T-cell (primary cell): ENCODE results near the gene JAG1. TPM values are rescaled to one million over a fixed set of nuclear protein-coding genes. Genes with fewer than 3 reads are reported as not detected.

Experiments used
- ATAC-seq, 4 experiments: fragments of 200-7000 bp in 3 of 4; fragments of 150-1000 bp in 1 of 4; cut with Tn5 transposase; replicated peaks in 1 of 4; 1 replicate in 3 of 4; 2 replicates in 1 of 4; pipeline ENCODE4 v1.10.0; 2021; ENCODE audit warnings: moderate library complexity in 3 of 4, mild to moderate bottlenecking in 2 of 4, moderate number of reproducible peaks in 1 of 4
- CTCF ChIA-PET, 2 donors: fragments of 300-600 bp; sonication (Branson Sonifier 250); formaldehyde crosslinking; loops; one replicate each; lab custom pipeline; 2022; ENCODE audit warnings: antibody characterized with exemption in 2 of 2; lab: Charles Lee
- POLR2A ChIA-PET, 2 donors: fragments of 300-600 bp; sonication (Branson Sonifier 250); formaldehyde crosslinking; loops; one replicate each; lab custom pipeline; 2022; ENCODE audit warnings: antibody characterized with exemption in 2 of 2; lab: Charles Lee
- DNase-seq, 35 experiments: peaks; one replicate each; pipeline versions ENCODE4 v3.0.0 to v3.0.0-alpha.2; 2013 to 2023
- H3K27ac ChIP-seq: one replicate; pipeline ENCODE4 v1.5.1; 2013; ENCODE audit warnings: low read length
- H3K27me3 ChIP-seq, 2 experiments: replicated peaks in 1 of 2; 1 replicate in 1 of 2; 2 replicates in 1 of 2; pipeline versions ENCODE4 v1.6.1 to v1.7.0; 2013; ENCODE audit warnings: low read length in 1 of 2, mixed read lengths in 1 of 2; ENCODE audit not compliant: control insufficient read depth in 2 of 2, insufficient read depth in 2 of 2; ENCODE audit errors: extremely low read depth in 1 of 2
- H3K36me3 ChIP-seq, 2 donors: 1 replicate in 1 of 2; 2 replicates in 1 of 2; pipeline versions ENCODE4 v1.6.1 to v1.7.0; 2013; ENCODE audit warnings: low read length in 1 of 2; ENCODE audit not compliant: control insufficient read depth in 2 of 2, insufficient read depth in 1 of 2; ENCODE audit errors: extremely low read depth in 1 of 2
- H3K4me1 ChIP-seq, 2 experiments: 1 replicate in 1 of 2; 2 replicates in 1 of 2; pipeline versions ENCODE4 v1.6.1 to v1.7.0; 2013; ENCODE audit warnings: low read length in 2 of 2, mixed read lengths in 1 of 2; ENCODE audit not compliant: insufficient read depth in 2 of 2, control insufficient read depth in 1 of 2; ENCODE audit errors: extremely low read depth in 1 of 2
- H3K4me3 ChIP-seq, 2 donors: 1 replicate in 1 of 2; 2 replicates in 1 of 2; pipeline versions ENCODE4 v1.5.1 to v1.7.0; 2013; ENCODE audit warnings: mild to moderate bottlenecking in 2 of 2, low read length in 1 of 2, moderate library complexity in 1 of 2; ENCODE audit not compliant: control insufficient read depth in 1 of 2; ENCODE audit errors: extremely low read depth in 1 of 2
- H3K9me3 ChIP-seq: 2 replicates; pipeline ENCODE4 v1.7.0; 2013
- H3K27ac Mint-ChIP-seq, 2 donors: one replicate each; pipeline ENCODE4 v1.8.0; 2020 to 2021; ENCODE audit warnings: mild to moderate bottlenecking in 2 of 2, mixed read lengths in 2 of 2
- H3K27me3 Mint-ChIP-seq, 2 donors: one replicate each; pipeline ENCODE4 v1.8.0; 2021 to 2022; ENCODE audit warnings: mixed read lengths in 2 of 2
- H3K36me3 Mint-ChIP-seq: one replicate; pipeline ENCODE4 v1.8.0; 2021; ENCODE audit warnings: mixed read lengths
- H3K4me1 Mint-ChIP-seq, 3 donors: one replicate each; pipeline ENCODE4 v1.8.0; 2020 to 2022; ENCODE audit warnings: mixed read lengths in 3 of 3, mild to moderate bottlenecking in 1 of 3
- H3K4me3 Mint-ChIP-seq, 3 donors: one replicate each; pipeline ENCODE4 v1.8.0; 2020 to 2022; ENCODE audit warnings: mild to moderate bottlenecking in 3 of 3, mixed read lengths in 3 of 3, moderate library complexity in 3 of 3
- H3K9me3 Mint-ChIP-seq, 3 donors: one replicate each; pipeline ENCODE4 v1.8.0; 2020 to 2022; ENCODE audit warnings: mixed read lengths in 3 of 3
- WGBS: methylation state at CpG from one replicate; pipeline ENCODE4 v1.1.5; 2013; ENCODE audit warnings: missing lambda C conversion rate; ENCODE audit not compliant: insufficient coverage; 5-methylcytosine and 5-hydroxymethylcytosine counted together
- total RNA-seq, 35 experiments: library from RNA in 6 of 35; stranded (reverse) in 6 of 35; fragments of 120-200 nt in 1 of 35; gene quantifications; one replicate each; pipeline versions ENCODE4 v1.2.1 to v1.2.4 and lab custom pipeline; 2013 to 2026

Gene JAG1
- total RNA-seq, 5 donors from 2014 or later (not counting 1 experiment from before 2014, with no cell fraction given) = 0.12 to 1.1 (median 0.56) TPM

- Histone ChIP-seq H3K4me3 (no peak overlapping the region), H3K27ac (no peak overlapping the region), H3K36me3 (no peaks in the 10 kb centered on the region), H3K4me1 (no peaks in the 10 kb centered on the region), H3K27me3 (peaks cover 0 to 7% of the 10 kb centered on the region in 2 experiments), H3K9me3 (no peaks in the 10 kb centered on the region)
- 79% methylated on average over 8 of the region's 14 CpGs for WGBS
- H3K27ac Mint-ChIP-seq = no peak overlapping the region
- ChIA-PET CTCF (interaction anchor here in 1 of 2 donors (0.8 kb wide), 1 partner anchor 10 kb away, joined by 3 read pairs; no protein-coding TSS in a partner anchor), POLR2A (no interaction called here)
- no peaks in the 10 kb centered on the region for H3K36me3 Mint-ChIP-seq
- no peaks in the 10 kb centered on the region for H3K4me1 Mint-ChIP-seq
- no peak for ATAC-seq
- no peak for DNase-seq
- no peak overlapping the region for H3K4me3 Mint-ChIP-seq
- peaks cover 6 to 8% of the 10 kb centered on the region in 2 donors for H3K27me3 Mint-ChIP-seq
- no peaks in the 10 kb centered on the region for H3K9me3 Mint-ChIP-seq
These were observed 12.7 kb upstream of the JAG1 start for GRCh38 chr20:10686356-10687133.

- Mint-ChIP-seq H3K27me3 (peaks cover 11 to 13% of the 10 kb centered on the region in 2 donors), H3K36me3 (no peaks in the 10 kb centered on the region), H3K4me1 (no peaks in the 10 kb centered on the region), H3K27ac (no peak overlapping the region), H3K4me3 (no peak overlapping the region), H3K9me3 (no peaks in the 10 kb centered on the region)
- Histone ChIP-seq H3K27ac (no peak overlapping the region), H3K27me3 (peaks cover 0 to 5% of the 10 kb centered on the region in 2 experiments), H3K4me1 (no peaks in the 10 kb centered on the region), H3K9me3 (no peaks in the 10 kb centered on the region), H3K4me3 (no peak overlapping the region), H3K36me3 (no peaks in the 10 kb centered on the region)
- no CpG with 5 or more reads among the region's 2 CpGs for WGBS
- CTCF ChIA-PET = no interaction called here
- ATAC-seq (no peak), DNase-seq (no peak)
- POLR2A ChIA-PET = no interaction called here
These were observed 9.7 kb upstream of the JAG1 start for GRCh38 chr20:10683537-10683936.

DNA sequence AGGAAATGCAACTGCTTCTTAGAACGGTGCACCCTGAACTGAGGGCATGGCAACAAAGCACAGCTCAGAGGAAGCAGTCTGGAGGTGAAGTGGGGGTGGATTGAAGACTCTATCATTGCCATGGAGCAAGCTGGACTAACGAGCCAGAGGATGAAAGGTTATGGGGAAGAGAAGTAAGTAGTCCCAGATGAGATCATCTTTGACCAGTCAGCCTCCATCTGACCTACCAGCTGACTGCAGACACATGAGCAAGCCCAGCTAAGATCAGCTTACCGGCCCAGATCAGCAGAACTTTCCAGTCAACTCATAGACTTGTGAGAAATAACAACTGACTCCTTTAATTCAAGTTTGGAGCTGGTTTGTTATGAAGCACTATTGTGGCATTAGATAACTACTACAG lies 9.1 kb upstream of the JAG1 start:
- H3K36me3 ChIP-seq = no peaks in the 10 kb centered on the region
- Mint-ChIP-seq H3K4me3 (no peak overlapping the region), H3K27ac (no peak overlapping the region), H3K27me3 (peaks cover 9 to 15% of the 10 kb centered on the region in 2 donors), H3K9me3 (no peaks in the 10 kb centered on the region), H3K4me1 (no peaks in the 10 kb centered on the region), H3K36me3 (no peaks in the 10 kb centered on the region)
- 57% methylated on average over 1 of the region's 3 CpGs for WGBS
- ChIA-PET CTCF (no interaction called here), POLR2A (no interaction called here)
- H3K27me3 ChIP-seq = peaks cover 0 to 5% of the 10 kb centered on the region in 2 experiments
- no peak overlapping the region for H3K27ac ChIP-seq
- no peak overlapping the region for H3K4me3 ChIP-seq
- no peaks in the 10 kb centered on the region for H3K9me3 ChIP-seq
- H3K4me1 ChIP-seq = no peaks in the 10 kb centered on the region
- DNase-seq = no peak
- no peak for ATAC-seq

GRCh38 chr20:10681494-10681893 lies 7.7 kb upstream of the JAG1 start:
- Histone ChIP-seq H3K4me1 (no peaks in the 10 kb centered on the region), H3K4me3 (no peak overlapping the region), H3K9me3 (no peaks in the 10 kb centered on the region), H3K36me3 (no peaks in the 10 kb centered on the region), H3K27me3 (peaks cover 0 to 6% of the 10 kb centered on the region in 2 experiments), H3K27ac (no peak overlapping the region)
- H3K4me1 Mint-ChIP-seq = no peaks in the 10 kb centered on the region
- no peak for ATAC-seq
- H3K9me3 Mint-ChIP-seq = no peaks in the 10 kb centered on the region
- POLR2A ChIA-PET = no interaction called here
- CTCF ChIA-PET = no interaction called here
- peaks cover 11 to 25% of the 10 kb centered on the region in 2 donors for H3K27me3 Mint-ChIP-seq
- H3K4me3 Mint-ChIP-seq = no peak overlapping the region
- H3K27ac Mint-ChIP-seq = no peak overlapping the region
- WGBS = 77% methylated on average over 3 of the region's 4 CpGs
- H3K36me3 Mint-ChIP-seq = no peaks in the 10 kb centered on the region
- no peak for DNase-seq

DNA sequence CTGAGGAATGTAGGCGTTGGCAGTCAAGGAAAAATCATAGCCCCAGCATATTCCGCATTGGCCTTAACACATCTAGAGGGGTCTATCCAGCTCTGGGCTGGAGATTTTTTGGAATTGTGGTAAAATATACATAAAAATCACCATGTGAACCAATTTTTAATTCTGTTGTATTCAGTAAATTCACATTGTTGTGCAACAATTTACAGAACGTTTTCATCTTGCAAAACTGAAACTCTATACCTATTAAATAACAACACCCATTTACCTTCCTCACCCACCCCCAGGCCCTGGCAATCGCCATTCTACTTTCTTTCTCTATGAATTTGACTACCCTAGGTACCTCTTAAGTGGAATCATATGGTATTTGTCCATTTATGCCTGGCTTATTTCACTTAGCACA lies 6.8 kb upstream of the JAG1 start:
- Mint-ChIP-seq H3K4me1 (no peaks in the 10 kb centered on the region), H3K9me3 (no peaks in the 10 kb centered on the region), H3K4me3 (no peak overlapping the region), H3K27me3 (peaks cover 16 to 26% of the 10 kb centered on the region in 2 donors), H3K36me3 (no peaks in the 10 kb centered on the region), H3K27ac (no peak overlapping the region)
- no peak overlapping the region for H3K27ac ChIP-seq
- ATAC-seq (no peak), DNase-seq (no peak)
- WGBS = no CpG with 5 or more reads among the region's 4 CpGs
- no peaks in the 10 kb centered on the region for H3K4me1 ChIP-seq
- ChIA-PET CTCF (no interaction called here), POLR2A (no interaction called here)
- no peak overlapping the region for H3K4me3 ChIP-seq
- H3K36me3 ChIP-seq = no peaks in the 10 kb centered on the region
- H3K9me3 ChIP-seq = no peaks in the 10 kb centered on the region
- peaks cover 0 to 10% of the 10 kb centered on the region in 2 experiments for H3K27me3 ChIP-seq

- WGBS = no CpG with 5 or more reads among the region's 4 CpGs
- H3K27ac Mint-ChIP-seq = no peak overlapping the region
- POLR2A ChIA-PET = no interaction called here
These were observed 5.5 kb upstream of the JAG1 start for GRCh38 chr20:10679269-10679668.

More at GRCh38 chr20:10679269-10679668, 5.5 kb upstream of the JAG1 start:
- peaks cover 0 to 4% (median 4%) of the 10 kb centered on the region in 3 donors for H3K4me1 Mint-ChIP-seq
- Histone ChIP-seq H3K9me3 (no peaks in the 10 kb centered on the region), H3K4me1 (peaks cover 0 to 7% of the 10 kb centered on the region in 2 experiments), H3K36me3 (no peaks in the 10 kb centered on the region), H3K27me3 (peaks cover 0 to 20% of the 10 kb centered on the region in 2 experiments), H3K4me3 (no peak overlapping the region), H3K27ac (no peak overlapping the region)
- DNase-seq (no peak), ATAC-seq (no peak)
- H3K27me3 Mint-ChIP-seq = peaks cover 22 to 31% of the 10 kb centered on the region in 2 donors
- no peak overlapping the region for H3K4me3 Mint-ChIP-seq
- no peaks in the 10 kb centered on the region for H3K36me3 Mint-ChIP-seq
- CTCF ChIA-PET = no interaction called here
- no peaks in the 10 kb centered on the region for H3K9me3 Mint-ChIP-seq
